ENCODE data around the gene ARL14EP.

GRCh38 chr11:30345644-30346043 is 22.7 kb downstream of the ARL14EP start:
- TF ChIP-seq RARB (CRISPR knock-in tag; IDR thresholded peaks at IDR 0.05) (no peak), CTCF (IDR thresholded peaks at IDR 0.05) (no peak)
